ENCODE measurements around the gene PLB1.

Gene PLB1

GRCh38 chr2:28496781-28497180, 921 bp downstream of the PLB1 start:
- no peak for TF ChIP-seq USF1 (IDR thresholded peaks at IDR 0.05)
- TF ChIP-seq TAF1 (IDR thresholded peaks at IDR 0.05; ENCODE audit: low read depth), result no peak
- no peak for TF ChIP-seq YY1 (IDR thresholded peaks at IDR 0.05; ENCODE audit: low read depth)
- no peak for TF ChIP-seq RAD21 (IDR thresholded peaks at IDR 0.05; ENCODE audit: low read depth)
- TF ChIP-seq CEBPB (IDR thresholded peaks at IDR 0.05), result no peak
- TF ChIP-seq TCF12 (IDR thresholded peaks at IDR 0.05; ENCODE audit: low read depth), result no peak
- no peak for TF ChIP-seq FOXM1 (IDR thresholded peaks at IDR 0.05; ENCODE audit: borderline replicate concordance, low read depth)
- TF ChIP-seq TEAD4 (IDR thresholded peaks at IDR 0.05), result no peak
- no peak for TF ChIP-seq EGR1 (IDR thresholded peaks at IDR 0.05)
- no peak for TF ChIP-seq ZBTB7A (IDR thresholded peaks at IDR 0.05; ENCODE audit: low read depth)
- TF ChIP-seq, protein P1, sequence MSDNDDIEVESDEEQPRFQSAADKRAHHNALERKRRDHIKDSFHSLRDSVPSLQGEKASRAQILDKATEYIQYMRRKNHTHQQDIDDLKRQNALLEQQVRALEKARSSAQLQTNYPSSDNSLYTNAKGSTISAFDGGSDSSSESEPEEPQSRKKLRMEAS (IDR thresholded peaks at IDR 0.05), result no peak
- no peak for TF ChIP-seq NFIC (IDR thresholded peaks at IDR 0.05)
- no peak for TF ChIP-seq EP300 (IDR thresholded peaks at IDR 0.05; ENCODE audit: borderline replicate concordance)
- TF ChIP-seq CREB1 (IDR thresholded peaks at IDR 0.05; ENCODE audit: low read depth), result no peak
- no peak for TF ChIP-seq REST (IDR thresholded peaks at IDR 0.05; ENCODE audit: low read depth)

DNA sequence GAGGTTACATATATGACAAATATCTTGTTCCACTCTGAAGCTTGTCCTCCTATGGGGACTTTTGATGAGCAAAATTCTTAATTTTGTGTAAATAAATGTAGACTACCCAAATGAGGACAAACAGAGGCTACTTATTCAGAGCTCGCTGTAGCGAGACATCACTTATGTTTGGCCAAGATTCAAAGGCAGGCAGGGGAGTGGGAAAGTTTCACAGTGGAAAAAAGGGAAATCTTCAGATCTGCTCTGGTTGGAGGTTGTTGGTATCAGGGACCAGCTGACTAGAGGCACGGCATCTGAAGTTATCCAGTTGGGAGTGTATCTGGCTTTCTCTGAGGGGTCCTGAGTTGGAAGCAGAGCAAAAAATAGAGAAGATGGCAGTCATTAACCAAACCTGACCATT, 1.3 kb downstream of the PLB1 start:
- TF ChIP-seq FOXM1 (IDR thresholded peaks at IDR 0.05; ENCODE audit: borderline replicate concordance, low read depth) (no peak), NFIC (IDR thresholded peaks at IDR 0.05) (no peak), CEBPB (IDR thresholded peaks at IDR 0.05) (no peak), TEAD4 (IDR thresholded peaks at IDR 0.05) (no peak), TCF12 (IDR thresholded peaks at IDR 0.05; ENCODE audit: low read depth) (no peak), EP300 (IDR thresholded peaks at IDR 0.05; ENCODE audit: borderline replicate concordance) (no peak), ZBTB7A (IDR thresholded peaks at IDR 0.05; ENCODE audit: low read depth) (no peak), RAD21 (IDR thresholded peaks at IDR 0.05; ENCODE audit: low read depth) (no peak), USF1 (IDR thresholded peaks at IDR 0.05) (no peak), TAF1 (IDR thresholded peaks at IDR 0.05; ENCODE audit: low read depth) (no peak), YY1 (IDR thresholded peaks at IDR 0.05; ENCODE audit: low read depth) (no peak)

DNA sequence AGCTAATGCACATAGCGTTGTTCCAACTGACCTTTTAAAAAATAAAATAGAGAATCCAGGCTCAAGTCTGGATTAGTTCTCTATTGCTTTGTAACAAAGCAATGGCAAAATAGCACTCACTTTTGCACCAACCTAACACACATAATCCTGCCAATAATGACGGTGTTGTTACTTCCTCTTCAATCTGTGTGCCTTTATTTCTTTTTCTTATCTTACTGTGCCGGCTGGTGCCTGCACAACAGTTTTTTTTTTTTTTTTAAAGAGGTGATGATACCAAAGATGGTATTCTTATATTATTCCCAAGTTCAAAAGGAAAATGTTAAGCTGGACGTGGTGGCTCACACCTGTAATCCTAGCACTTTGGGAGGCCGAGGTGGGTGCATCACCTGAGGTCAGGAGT, 3.4 kb downstream of the PLB1 start:
- TF ChIP-seq TCF12 (IDR thresholded peaks at IDR 0.05; ENCODE audit: low read depth), result no peak
- TF ChIP-seq, protein P1 (IDR thresholded peaks at IDR 0.05), result no peak
- no peak for TF ChIP-seq TEAD4 (IDR thresholded peaks at IDR 0.05)
- TF ChIP-seq EP300 (IDR thresholded peaks at IDR 0.05; ENCODE audit: borderline replicate concordance), result no peak
- TF ChIP-seq ZBTB7A (IDR thresholded peaks at IDR 0.05; ENCODE audit: low read depth), result no peak

DNA sequence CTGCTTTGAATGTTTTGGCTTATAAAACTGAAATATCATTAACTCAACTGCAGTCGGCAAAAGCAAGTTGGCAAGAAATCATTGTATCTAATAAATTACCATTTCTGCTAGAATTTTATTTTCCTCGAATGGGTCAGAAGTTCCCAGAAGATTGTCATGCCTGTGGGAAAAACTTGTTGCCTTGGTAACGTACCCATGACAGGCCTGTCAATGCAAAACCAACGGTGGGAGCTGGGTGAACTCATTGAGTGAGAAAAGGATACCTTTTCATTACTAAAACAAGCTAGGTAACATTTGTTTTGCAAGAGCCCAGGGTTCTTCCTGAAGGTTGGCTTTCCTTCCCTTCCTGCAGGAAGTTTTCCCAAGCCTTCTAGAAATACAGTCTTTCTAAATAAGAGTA, 9.5 kb downstream of the PLB1 start:
- no peak for TF ChIP-seq ZBTB7A (IDR thresholded peaks at IDR 0.05; ENCODE audit: low read depth)
- no peak for TF ChIP-seq TCF12 (IDR thresholded peaks at IDR 0.05; ENCODE audit: low read depth)
- TF ChIP-seq TEAD4 (IDR thresholded peaks at IDR 0.05), result no peak
- no peak for TF ChIP-seq USF1 (IDR thresholded peaks at IDR 0.05)
- TF ChIP-seq EGR1 (IDR thresholded peaks at IDR 0.05), result no peak
- no peak for TF ChIP-seq CEBPB (IDR thresholded peaks at IDR 0.05)
- TF ChIP-seq RAD21 (IDR thresholded peaks at IDR 0.05; ENCODE audit: low read depth), result no peak
- no peak for TF ChIP-seq TAF1 (IDR thresholded peaks at IDR 0.05; ENCODE audit: low read depth)
- TF ChIP-seq CREB1 (IDR thresholded peaks at IDR 0.05; ENCODE audit: low read depth), result no peak
- no peak for TF ChIP-seq YY1 (IDR thresholded peaks at IDR 0.05; ENCODE audit: low read depth)
- TF ChIP-seq FOXM1 (IDR thresholded peaks at IDR 0.05; ENCODE audit: borderline replicate concordance, low read depth), result no peak
- TF ChIP-seq EP300 (IDR thresholded peaks at IDR 0.05; ENCODE audit: borderline replicate concordance), result no peak
- TF ChIP-seq, protein P1 (IDR thresholded peaks at IDR 0.05), result no peak
- TF ChIP-seq NFIC (IDR thresholded peaks at IDR 0.05), result no peak
- TF ChIP-seq REST (IDR thresholded peaks at IDR 0.05; ENCODE audit: low read depth), result no peak

DNA sequence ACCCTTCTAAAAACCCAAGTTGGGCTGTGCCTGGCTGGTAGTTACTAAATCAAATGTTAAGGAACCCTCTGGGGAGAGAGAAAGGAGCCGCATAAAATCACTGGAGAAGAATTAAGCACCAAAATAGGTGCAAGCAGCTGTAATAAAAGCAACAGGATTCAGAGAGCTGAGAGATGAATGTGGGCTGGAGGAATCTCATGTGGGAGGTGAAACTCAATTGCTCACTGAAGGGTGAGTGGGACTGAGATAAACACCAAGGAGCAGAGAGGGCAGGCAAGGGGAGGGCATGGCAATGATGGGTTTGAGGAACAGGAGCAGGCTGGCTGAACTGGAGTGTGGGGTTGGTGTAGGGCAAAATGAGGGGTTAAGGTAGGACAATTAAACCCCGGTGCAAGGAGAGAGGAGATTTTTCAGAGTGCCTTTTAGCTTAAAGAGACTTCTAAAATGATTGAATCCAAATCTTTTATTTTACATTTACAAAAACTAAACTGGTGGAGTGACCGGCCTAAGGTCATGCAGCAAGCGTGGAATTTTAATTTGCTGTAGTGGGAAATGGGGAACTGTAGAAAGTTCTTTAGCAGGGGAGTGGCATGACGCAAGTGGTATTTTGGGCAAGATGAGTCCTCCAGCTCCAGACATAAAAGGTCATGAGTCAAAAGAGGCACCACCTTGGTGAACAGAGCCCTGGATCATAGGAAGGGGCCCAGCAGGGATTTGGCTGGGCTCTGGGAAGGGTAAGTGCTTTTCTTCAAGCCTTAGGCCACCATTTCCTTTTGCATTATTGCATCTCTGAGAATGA, 10.5 kb downstream of the PLB1 start:
- TF ChIP-seq EGR1 (IDR thresholded peaks at IDR 0.05) (no peak), ZBTB7A (IDR thresholded peaks at IDR 0.05; ENCODE audit: low read depth) (no peak), YY1 (IDR thresholded peaks at IDR 0.05; ENCODE audit: low read depth) (no peak), CREB1 (IDR thresholded peaks at IDR 0.05; ENCODE audit: low read depth) (no peak), USF1 (IDR thresholded peaks at IDR 0.05) (no peak), EP300 (IDR thresholded peaks at IDR 0.05; ENCODE audit: borderline replicate concordance) (no peak), TCF12 (IDR thresholded peaks at IDR 0.05; ENCODE audit: low read depth) (no peak), RAD21 (IDR thresholded peaks at IDR 0.05; ENCODE audit: low read depth) (no peak), FOXM1 (IDR thresholded peaks at IDR 0.05; ENCODE audit: borderline replicate concordance, low read depth) (no peak), TEAD4 (IDR thresholded peaks at IDR 0.05) (no peak), REST (IDR thresholded peaks at IDR 0.05; ENCODE audit: low read depth) (no peak), NFIC (IDR thresholded peaks at IDR 0.05) (no peak), CEBPB (IDR thresholded peaks at IDR 0.05) (no peak), TAF1 (IDR thresholded peaks at IDR 0.05; ENCODE audit: low read depth) (no peak)
- TF ChIP-seq, protein P1 (IDR thresholded peaks at IDR 0.05), result no peak
